Panc1 (cell line): Measurements from ENCODE around the gene SMIM22.

Experiments used
- CTCF ChIP-seq: fragments of 450-650 bp; IDR thresholded peaks from 2 replicates; pipeline ENCODE4 v1.5.1; 2017; ENCODE audit warnings: mild to moderate bottlenecking
- POLR2AphosphoS5 ChIP-seq: IDR thresholded peaks from 2 replicates; pipeline ENCODE4 v1.6.1; 2012; ENCODE audit warnings: mild to moderate bottlenecking, low read depth, low read length, moderate library complexity
- REST ChIP-seq, 2 experiments: IDR thresholded peaks; 2 replicates each; pipeline ENCODE4 v1.6.1; 2011 to 2012; ENCODE audit warnings: low read depth in 2 of 2, control low read depth in 1 of 2, low read length in 1 of 2, mild to moderate bottlenecking in 1 of 2, moderate library complexity in 1 of 2; ENCODE audit not compliant: insufficient read depth in 1 of 2
- SIN3A ChIP-seq: IDR thresholded peaks from 2 replicates; pipeline ENCODE4 v1.6.1; 2012; ENCODE audit warnings: low read depth, mild to moderate bottlenecking, low read length, moderate library complexity, borderline replicate concordance; ENCODE audit not compliant: insufficient read depth
- TCF7L2 ChIP-seq: IDR thresholded peaks from 2 replicates; pipeline ENCODE4 v1.6.1; 2011; ENCODE audit warnings: mild to moderate bottlenecking, low read depth, low read length, inconsistent platforms

GRCh38 chr16:4801962-4802658 lies 6.9 kb downstream of the SMIM22 start, which contains the start of gene ROGDI:
- TF ChIP-seq CTCF: no peak
- TF ChIP-seq POLR2AphosphoS5: no peak
- TF ChIP-seq REST (IDR thresholded peaks at IDR 0.05; ENCODE audit: insufficient read depth in 1 of 2, low read depth in 2 of 2, low read length in 1 of 2): no peak
- peak; percentile 35; the same call in 1 of the 2 replicates for TF ChIP-seq SIN3A
- TF ChIP-seq TCF7L2: no peak
